K562 (cell line): ENCODE data around the gene ABCA7. TPM values are rescaled to one million over a fixed set of nuclear protein-coding genes. Genes with fewer than 3 reads are reported as not detected.

Experiments used
- ATAC-seq: fragments of 200-7000 bp; cut with Tn5 transposase; 3 replicates; pipeline ENCODE4 v1.9.1; 2020; ENCODE audit warnings: moderate library complexity
- BruUV-seq: library from RNA; stranded (reverse); fragments of 400-500 nt; replicated peaks from 2 replicates; lab custom pipeline; 2021; lab: Mats Ljungman, UMichigan
- CTCF ChIA-PET: fragments of 300-600 bp; formaldehyde crosslinking; extraction: SDS; loops from one replicate; lab custom pipeline; 2021; ENCODE audit warnings: low intra/inter-chr PET ratio; lab: Yijun Ruan, JAX
- POLR2A ChIA-PET: fragments of 300-600, 350-650 bp; sonication (Branson Sonifier 250); formaldehyde crosslinking; extraction: SDS; loops from one replicate; lab custom pipeline; 2021; ENCODE audit warnings: antibody characterized with exemption, inconsistent platforms; lab: Yijun Ruan, JAX
- DNase-seq, 4 experiments: peaks; one replicate each; pipeline versions ENCODE4 v3.0.0 to v3.0.0-alpha.2; 2011 to 2018; ENCODE audit warnings: low spot score in 3 of 4, mixed read lengths in 3 of 4; ENCODE audit errors: extremely low read depth in 1 of 4
- FAIRE-seq: peaks from 2 replicates; lab custom pipeline; 2011; peaks lifted over from hg19 to GRCh38; lab: Jason Lieb, UNC
- H2AFZ ChIP-seq: 2 replicates; pipeline ENCODE4 v1.6.0; 2011; ENCODE audit warnings: low read depth, low read length, control low read depth, inconsistent platforms
- H3K27ac ChIP-seq: fragments of 200-600 bp; 3 replicates; pipeline ENCODE4 v1.8.0; 2011; ENCODE audit warnings: low read depth, mild to moderate bottlenecking, control low read depth, inconsistent platforms, low read length, moderate library complexity, mixed read lengths; ENCODE audit errors: extremely low read depth
- H3K27me3 ChIP-seq, 2 experiments: fragments of 300-600 bp in 1 of 2; 2 replicates in 1 of 2; 3 replicates in 1 of 2; pipeline versions ENCODE4 v1.6.0 to v1.8.0; 2011; ENCODE audit warnings: inconsistent platforms in 2 of 2, low read length in 2 of 2, mild to moderate bottlenecking in 1 of 2, mixed read lengths in 1 of 2, moderate library complexity in 1 of 2; ENCODE audit not compliant: control insufficient read depth in 2 of 2, insufficient read depth in 2 of 2
- H3K36me3 ChIP-seq: fragments of 300-600 bp; 3 replicates; pipeline ENCODE4 v1.8.0; 2011; ENCODE audit warnings: mild to moderate bottlenecking, low read length, inconsistent platforms; ENCODE audit not compliant: control insufficient read depth, insufficient read depth
- H3K4me1 ChIP-seq, 2 experiments: fragments of 200-600 bp in 1 of 2; replicated peaks in 1 of 2; 2 replicates in 1 of 2; 3 replicates in 1 of 2; pipeline versions ENCODE4 v1.5.1 to v1.8.0; 2011; ENCODE audit warnings: inconsistent platforms in 2 of 2, low read length in 2 of 2, mild to moderate bottlenecking in 1 of 2, mixed read lengths in 1 of 2, moderate library complexity in 1 of 2; ENCODE audit not compliant: control insufficient read depth in 2 of 2, insufficient read depth in 2 of 2
- H3K4me2 ChIP-seq: 2 replicates; pipeline ENCODE4 v1.6.1; 2011; ENCODE audit warnings: low read length, control low read depth, inconsistent platforms, mixed read lengths; ENCODE audit not compliant: insufficient read depth
- H3K4me3 ChIP-seq: fragments of 200-600 bp; sonication (generic), shearing (Covaris generic); 2 replicates; pipeline ENCODE4 v1.5.1; 2016; ENCODE audit warnings: control low read depth, inconsistent platforms
- H3K79me2 ChIP-seq: fragments of 200-600 bp; 3 replicates; pipeline ENCODE4 v1.8.0; 2011; ENCODE audit warnings: low read length, inconsistent platforms; ENCODE audit not compliant: control insufficient read depth, insufficient read depth
- H3K9ac ChIP-seq, 2 experiments: 2 replicates each; pipeline versions ENCODE4 v1.6.0 to v1.6.1; 2011; ENCODE audit warnings: low read depth in 2 of 2, low read length in 2 of 2, control low read depth in 1 of 2, inconsistent platforms in 1 of 2, mild to moderate bottlenecking in 1 of 2, mixed read lengths in 1 of 2; ENCODE audit not compliant: insufficient read depth in 1 of 2
- H3K9me1 ChIP-seq: one replicate; pipeline ENCODE4 v1.6.0; 2011; ENCODE audit warnings: inconsistent platforms, mild to moderate bottlenecking, low read length, moderate library complexity; ENCODE audit not compliant: control insufficient read depth, insufficient read depth
- H3K9me3 ChIP-seq: replicated peaks from 2 replicates; pipeline ENCODE4 v1.5.1; 2011; ENCODE audit warnings: low read depth, low read length, inconsistent platforms; ENCODE audit not compliant: control insufficient read depth, insufficient read depth
- H4K20me1 ChIP-seq: replicated peaks from 2 replicates; pipeline ENCODE4 v1.6.1; 2011; ENCODE audit warnings: low read length, inconsistent platforms, mixed read lengths; ENCODE audit not compliant: control insufficient read depth, insufficient read depth
- ARID1B ChIP-seq: fragments of 450-650 bp; IDR thresholded peaks from 2 replicates; pipeline ENCODE4 v1.6.1; 2016; ENCODE audit warnings: antibody characterized with exemption, mild to moderate bottlenecking, inconsistent platforms
- ELF2 ChIP-seq: fragments of 250-450 bp; sonication (Bioruptor Pico); IDR thresholded peaks from 2 replicates; pipeline ENCODE4 v1.5.0; 2021; ENCODE audit warnings: mild to moderate bottlenecking
- EP300 ChIP-seq: IDR thresholded peaks from 2 replicates; pipeline ENCODE4 v1.6.1; 2012; ENCODE audit warnings: low read length, improper control_type of control experiment
- FOS ChIP-seq: IDR thresholded peaks from 3 replicates; pipeline ENCODE4 v1.6.1; 2011; ENCODE audit not compliant: insufficient read length; ENCODE audit errors: extremely low read depth
- HDAC1 ChIP-seq, 2 experiments: fragments of 450-650 bp; IDR thresholded peaks; 2 replicates each; pipeline ENCODE4 v1.6.1; 2016 to 2017; ENCODE audit warnings: inconsistent platforms in 1 of 2, mild to moderate bottlenecking in 1 of 2, moderate library complexity in 1 of 2
- KDM1A ChIP-seq, 2 experiments: fragments of 450-650 bp; IDR thresholded peaks; 2 replicates each; pipeline ENCODE4 v1.6.1; 2016; ENCODE audit warnings: mild to moderate bottlenecking in 2 of 2
- KLF13 ChIP-seq: fragments of 450-650 bp; IDR thresholded peaks from 2 replicates; pipeline ENCODE4 v1.6.1; 2016; ENCODE audit warnings: missing genetic modification characterization, low read depth, mild to moderate bottlenecking, missing compliant biosample characterization, moderate library complexity, borderline replicate concordance
- KLF16 ChIP-seq: IDR thresholded peaks from 2 replicates; pipeline ENCODE4 v1.6.1; 2016; ENCODE audit warnings: antibody characterized with exemption
- MBD2 ChIP-seq: sonication (generic); IDR thresholded peaks from 2 replicates; pipeline ENCODE4 v1.6.1; 2016; ENCODE audit warnings: low read depth, borderline replicate concordance
- PHB2 ChIP-seq: fragments of 450-650 bp; IDR thresholded peaks from 2 replicates; pipeline ENCODE4 v1.6.1; 2017; ENCODE audit warnings: low read depth
- POLR2AphosphoS5 ChIP-seq: IDR thresholded peaks from 2 replicates; pipeline ENCODE4 v1.6.1; 2011; ENCODE audit warnings: mild to moderate bottlenecking, low read depth, low read length, moderate library complexity; ENCODE audit not compliant: control insufficient read depth, insufficient read depth
- RBBP5 ChIP-seq: fragments of 200-600 bp; sonication (generic); IDR thresholded peaks from 2 replicates; pipeline ENCODE4 v1.6.1; 2012; ENCODE audit warnings: borderline replicate concordance, mild to moderate bottlenecking, low read length, control low read depth, inconsistent platforms; ENCODE audit not compliant: insufficient read depth, poor library complexity, severe bottlenecking
- RCOR1 ChIP-seq, 2 experiments: IDR thresholded peaks; 2 replicates each; pipeline ENCODE4 v1.6.1; 2012; ENCODE audit warnings: low read depth in 2 of 2, low read length in 2 of 2, borderline replicate concordance in 1 of 2, improper control_type of control experiment in 1 of 2
- TCF3 ChIP-seq: sonication (generic); formaldehyde crosslinking; IDR thresholded peaks from 2 replicates; pipeline ENCODE4 v1.4.0; 2020; ENCODE audit warnings: mild to moderate bottlenecking, missing genetic modification reagents
- ZHX1 ChIP-seq: fragments of 150-350 bp; conservative IDR thresholded peaks from 2 replicates; pipeline ENCODE4 v1.6.1; 2014; ENCODE audit warnings: low read length
- ZNF766 ChIP-seq: fragments of 200-800 bp; sonication (Bioruptor generic); conservative IDR thresholded peaks from 2 replicates; pipeline ENCODE4 v1.6.1; 2016; ENCODE audit warnings: missing genetic modification characterization, missing compliant biosample characterization
- WGBS: fragments of 100-300 bp; shearing (Covaris generic); methylation state at CpG from one replicate; pipeline ENCODE4 v1.1.6; 2016; ENCODE audit warnings: low coverage, mixed read lengths; ENCODE audit not compliant: insufficient coverage; ENCODE audit errors: missing lambda C conversion rate; 5-methylcytosine and 5-hydroxymethylcytosine counted together
- in situ Hi-C: fragments of 300-500 bp; cut with MboI; formaldehyde crosslinking; loops from 4 replicates; pipeline ENCODE4 v1.15.0; 2018; ENCODE audit warnings: inconsistent platforms, mixed read lengths
- intact Hi-C: fragments of 100-400 bp; cut with micrococcal nuclease; formaldehyde crosslinking; loops from 2 replicates; pipeline ENCODE4 v1.14.2; 2022
- polyA plus RNA-seq, 8 experiments: library from polyadenylated mRNA; depleted of rRNA in 4 of 8; stranded (reverse) in 5 of 8; unstranded in 3 of 8; fragments of >200 nt; fragmentation: Nextera tagmentation in 2 of 8; fragmentation: Illumina TruSeq in 1 of 8; extraction: Ambion mirVana in 2 of 8; extraction: Trizol in 1 of 8; gene quantifications; 2 replicates each; pipeline versions ENCODE4 v1.2.1 to v1.2.3, GENCODE V29; 2011 to 2014; ENCODE audit warnings: inconsistent platforms in 1 of 8, missing spikeins in 1 of 8
- total RNA-seq, 7 experiments: library from RNA; depleted of rRNA in 6 of 7; stranded (reverse); fragments of >200 nt in 6 of 7; fragmentation: Illumina TruSeq in 2 of 7; extraction: Trizol in 2 of 7; gene quantifications; 2 replicates each; pipeline versions ENCODE4 v1.2.1 to v1.2.3, GENCODE V29; 2011 to 2021; ENCODE audit warnings: low replicate concordance in 1 of 7
- TF ChIP-seq, protein P1 (sequence below): IDR thresholded peaks from 2 replicates; pipeline ENCODE4 v1.6.1; 2016; ENCODE audit warnings: missing genetic modification characterization, missing compliant biosample characterization

Gene ABCA7
- total and polyA plus RNA-seq, 9 of the 15 experiments (the other 6 are each of a cell fraction or from before 2014, with no cell fraction given) = 2.3 to 96.1 (median 31.2) TPM

GRCh38 chr19:1018393-1018792 is 21.5 kb upstream of the ABCA7 start:
- CTCF ChIA-PET = no interaction called here
- peak in 2 of 4 experiments; percentile 32 to 66 for DNase-seq
- peak overlapping the region; percentile 28; the same call in 1 of the 2 replicates for H3K4me3 ChIP-seq
- peak overlapping the region in 1 of 2 experiments; percentile 94; a peak in 3 of 4 replicates for H3K9ac ChIP-seq
- H3K36me3 ChIP-seq = peaks cover 62% of the 10 kb centered on the region; the same call in 2 of the 3 replicates
- peak; percentile 73 for FAIRE-seq
- H3K27me3 ChIP-seq = no peaks in the 10 kb centered on the region
- intact Hi-C loops (no loop called here), in situ Hi-C loops (no loop called here)
- 21% methylated on average over 5 of the region's 5 CpGs for WGBS
- peaks cover 76% of the 10 kb centered on the region for H3K79me2 ChIP-seq
- H4K20me1 ChIP-seq = peaks cover 53% of the 10 kb centered on the region
- H3K9me3 ChIP-seq = no peaks in the 10 kb centered on the region
- peak overlapping the region; percentile 74; the same call in 2 of the 3 replicates for H3K27ac ChIP-seq
- no peak overlapping the region; the same call in 1 of the 2 replicates for H3K4me2 ChIP-seq
- POLR2A ChIA-PET = interaction anchor here (0.7 to 1.9 kb wide), 3 partner anchors 11 to 439 kb away, joined by 3 to 14 read pairs (median 6); partner anchors contain the start of gene CIRBP
- peaks cover 27 to 91% of the 10 kb centered on the region in 2 experiments for H3K4me1 ChIP-seq
- H3K9me1 ChIP-seq = peaks cover 16% of the 10 kb centered on the region
- TSS peak; percentile 41 for BruUV-seq
- no peak for ATAC-seq
- H2AFZ ChIP-seq = no peak overlapping the region
- TF ChIP-seq, protein P1, sequence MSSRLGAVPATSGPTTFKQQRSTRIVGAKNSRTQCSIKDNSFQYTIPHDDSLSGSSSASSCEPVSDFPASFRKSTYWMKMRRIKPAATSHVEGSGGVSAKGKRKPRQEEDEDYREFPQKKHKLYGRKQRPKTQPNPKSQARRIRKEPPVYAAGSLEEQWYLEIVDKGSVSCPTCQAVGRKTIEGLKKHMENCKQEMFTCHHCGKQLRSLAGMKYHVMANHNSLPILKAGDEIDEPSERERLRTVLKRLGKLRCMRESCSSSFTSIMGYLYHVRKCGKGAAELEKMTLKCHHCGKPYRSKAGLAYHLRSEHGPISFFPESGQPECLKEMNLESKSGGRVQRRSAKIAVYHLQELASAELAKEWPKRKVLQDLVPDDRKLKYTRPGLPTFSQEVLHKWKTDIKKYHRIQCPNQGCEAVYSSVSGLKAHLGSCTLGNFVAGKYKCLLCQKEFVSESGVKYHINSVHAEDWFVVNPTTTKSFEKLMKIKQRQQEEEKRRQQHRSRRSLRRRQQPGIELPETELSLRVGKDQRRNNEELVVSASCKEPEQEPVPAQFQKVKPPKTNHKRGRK (tag) = no peak
- TF ChIP-seq HDAC1 (IDR thresholded peaks at IDR 0.05) (peak; percentile 43 to 95; a peak in 3 of 4 replicates), MBD2 (no peak), KLF13 (tag) (no peak), RCOR1 (IDR thresholded peaks at IDR 0.05; ENCODE audit: borderline replicate concordance in 1 of 2, low read depth in 2 of 2, low read length in 2 of 2) (peak; percentile 91 to 98), ZNF766 (CRISPR knock-in tag) (no peak), KLF16 (peak; percentile 49; the same call in 1 of the 2 replicates), KDM1A (IDR thresholded peaks at IDR 0.05) (peak; percentile 99), TCF3 (CRISPR knock-in tag) (peak; percentile 86), ARID1B (peak; percentile 78), ELF2 (CRISPR knock-in tag) (no peak), EP300 (peak; percentile 54; the same call in 1 of the 2 replicates), ZHX1 (no peak), POLR2AphosphoS5 (peak; percentile 62; the same call in 1 of the 2 replicates), FOS (no peak), PHB2 (0 out of 2 replicates have a peak, but pooled peaks have one; percentile 41), RBBP5 (no peak)
